Adrenal gland (tissue), 5 donors: Measurements from ENCODE around the gene ARHGAP26.

Experiments used
- POLR2A ChIP-seq, 2 donors: fragments of 450-650 bp; IDR thresholded peaks; one replicate each; pipeline ENCODE4 v1.6.1; 2017; ENCODE audit warnings: antibody characterized with exemption in 2 of 2, mild to moderate bottlenecking in 2 of 2, moderate library complexity in 1 of 2
- TF ChIP-seq, protein P1 (sequence below), 6 experiments: fragments of 450-650 bp in 4 of 6; fragments of 200-600 bp in 2 of 6; sonication (generic) in 1 of 6; IDR thresholded peaks; 1 replicate in 5 of 6; 2 replicates in 1 of 6; pipeline versions ENCODE4 v1.5.1 to v1.8.0; 2016 to 2021; ENCODE audit warnings: antibody characterized with exemption in 6 of 6, mild to moderate bottlenecking in 2 of 6, moderate library complexity in 1 of 6
- donor health status: DM: no; HTN: no; CAD: no.

DNA sequence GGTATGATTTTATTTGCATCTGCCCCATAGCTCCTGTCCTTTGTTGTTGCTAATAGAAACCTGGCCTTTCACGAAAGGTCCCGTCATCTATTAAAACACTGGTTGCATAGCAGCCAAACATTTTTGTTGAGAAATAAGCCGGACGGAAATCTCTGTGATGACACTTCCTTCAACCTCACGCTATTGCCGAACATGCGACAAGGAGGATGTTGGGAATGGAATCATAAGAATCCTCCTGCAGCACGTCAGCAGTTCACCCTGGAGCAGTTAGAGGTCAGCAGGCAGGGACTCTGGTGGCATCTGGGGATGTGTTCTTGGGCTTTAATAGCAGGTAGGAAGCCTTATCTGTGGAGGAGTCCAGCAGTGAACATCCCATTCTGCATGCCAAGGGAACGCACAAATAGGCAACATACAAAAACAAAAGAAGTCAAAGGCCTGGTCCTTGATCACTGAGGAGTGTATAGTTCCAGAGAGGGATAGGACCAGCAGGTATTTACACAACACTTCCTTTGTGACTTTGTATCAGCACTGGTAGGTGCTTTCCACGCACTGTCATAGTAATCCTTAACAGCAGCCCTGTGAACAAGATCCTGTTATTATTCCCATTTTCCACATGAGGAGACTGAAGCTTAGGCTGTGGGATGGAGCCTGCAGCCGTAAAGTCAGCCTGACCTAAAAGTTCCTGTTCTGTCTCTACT is 33.4 kb downstream of the ARHGAP26 start:
- TF ChIP-seq, protein P1, sequence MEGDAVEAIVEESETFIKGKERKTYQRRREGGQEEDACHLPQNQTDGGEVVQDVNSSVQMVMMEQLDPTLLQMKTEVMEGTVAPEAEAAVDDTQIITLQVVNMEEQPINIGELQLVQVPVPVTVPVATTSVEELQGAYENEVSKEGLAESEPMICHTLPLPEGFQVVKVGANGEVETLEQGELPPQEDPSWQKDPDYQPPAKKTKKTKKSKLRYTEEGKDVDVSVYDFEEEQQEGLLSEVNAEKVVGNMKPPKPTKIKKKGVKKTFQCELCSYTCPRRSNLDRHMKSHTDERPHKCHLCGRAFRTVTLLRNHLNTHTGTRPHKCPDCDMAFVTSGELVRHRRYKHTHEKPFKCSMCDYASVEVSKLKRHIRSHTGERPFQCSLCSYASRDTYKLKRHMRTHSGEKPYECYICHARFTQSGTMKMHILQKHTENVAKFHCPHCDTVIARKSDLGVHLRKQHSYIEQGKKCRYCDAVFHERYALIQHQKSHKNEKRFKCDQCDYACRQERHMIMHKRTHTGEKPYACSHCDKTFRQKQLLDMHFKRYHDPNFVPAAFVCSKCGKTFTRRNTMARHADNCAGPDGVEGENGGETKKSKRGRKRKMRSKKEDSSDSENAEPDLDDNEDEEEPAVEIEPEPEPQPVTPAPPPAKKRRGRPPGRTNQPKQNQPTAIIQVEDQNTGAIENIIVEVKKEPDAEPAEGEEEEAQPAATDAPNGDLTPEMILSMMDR (IDR thresholded peaks at IDR 0.05) = no peak
- TF ChIP-seq POLR2A (IDR thresholded peaks at IDR 0.05) = no peak
